Mononuclear cell (primary cell): ENCODE data around the gene SLC66A2. TPM values are rescaled to one million over a fixed set of nuclear protein-coding genes. Genes with fewer than 3 reads are reported as not detected.
"Not testable (repeated sequence)": the region's sequence is repeated elsewhere in the genome, so short reads cannot be mapped to it uniquely, and the experiment has no call there.

Experiments used
- H3K27me3 ChIP-seq: 2 replicates; pipeline ENCODE4 v1.6.0; 2011; ENCODE audit warnings: low read length, control low read depth; ENCODE audit not compliant: insufficient read depth
- H3K4me1 ChIP-seq: 2 replicates; pipeline ENCODE4 v1.5.1; 2011; ENCODE audit warnings: mild to moderate bottlenecking, low read length, control low read depth; ENCODE audit not compliant: insufficient read depth
- H3K4me3 ChIP-seq: 2 replicates; pipeline ENCODE4 v1.5.1; 2011; ENCODE audit warnings: mild to moderate bottlenecking, low read length, moderate library complexity
- H3K9me3 ChIP-seq: 2 replicates; pipeline ENCODE4 v1.5.1; 2011; ENCODE audit warnings: low read depth, mild to moderate bottlenecking, control low read depth, low read length
- total RNA-seq: library from RNA; depleted of rRNA; stranded (reverse); fragments of >200 nt; gene quantifications from one replicate; pipeline ENCODE4 v1.2.3, GENCODE V29; 2012

The SLC66A2 gene
- total RNA-seq, 1 donor, result 26.9 TPM

DNA sequence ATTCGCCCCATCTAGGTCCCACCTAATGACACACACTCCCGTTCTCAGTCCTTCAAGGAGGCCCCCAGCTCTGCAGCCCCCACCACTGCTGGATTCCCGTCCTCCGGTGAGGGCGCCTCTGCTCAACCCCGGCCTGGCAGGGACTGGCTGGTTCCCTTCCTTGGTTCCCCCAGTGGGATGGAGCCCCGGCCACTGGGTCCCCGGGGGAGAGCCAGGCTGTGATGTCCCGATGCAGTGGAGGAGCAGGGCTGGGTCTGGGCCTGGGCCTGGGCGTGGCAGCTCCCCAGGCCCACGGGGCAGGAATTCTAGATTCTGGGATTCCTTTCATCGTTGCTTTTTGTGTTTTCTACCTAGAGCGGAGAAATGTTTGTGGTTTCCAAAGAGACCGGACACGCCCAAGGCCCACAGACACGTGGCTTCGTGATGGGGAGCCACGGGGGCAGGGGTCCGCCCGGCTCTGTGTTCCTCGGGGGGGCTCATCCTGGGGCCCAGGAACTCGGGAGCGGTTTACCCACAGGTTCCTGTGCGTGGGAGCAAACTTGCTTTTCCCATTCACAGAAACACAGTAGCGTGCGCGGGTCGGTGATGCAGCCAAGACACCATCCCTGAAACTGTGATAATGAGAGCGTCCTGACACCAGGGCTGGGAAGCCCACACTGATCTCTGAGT is 67.0 kb downstream of the SLC66A2 start:
- Histone ChIP-seq H3K4me1 (no peaks in the 10 kb centered on the region), H3K9me3 (peaks cover 4% of the 10 kb centered on the region), H3K27me3 (no peaks in the 10 kb centered on the region), H3K4me3 (no peak overlapping the region)

GRCh38 chr18:79883461-79884293 is 67.8 kb downstream of the SLC66A2 start:
- Histone ChIP-seq H3K4me3 (no peak overlapping the region), H3K27me3 (no peaks in the 10 kb centered on the region), H3K4me1 (no peaks in the 10 kb centered on the region), H3K9me3 (no peaks in the 10 kb centered on the region)

GRCh38 chr18:79882522-79883241 is 68.8 kb downstream of the SLC66A2 start:
- Histone ChIP-seq H3K4me1 (no peaks in the 10 kb centered on the region), H3K27me3 (no peaks in the 10 kb centered on the region), H3K9me3 (no peaks in the 10 kb centered on the region), H3K4me3 (no peak overlapping the region)

- Histone ChIP-seq H3K4me3 (no peak overlapping the region), H3K9me3 (no peaks in the 10 kb centered on the region), H3K27me3 (no peaks in the 10 kb centered on the region), H3K4me1 (no peaks in the 10 kb centered on the region)
These were observed 69.8 kb downstream of the SLC66A2 start for GRCh38 chr18:79881695-79882094.

GRCh38 chr18:79879566-79879965 is 71.9 kb downstream of the SLC66A2 start:
- Histone ChIP-seq H3K4me3 (no peak overlapping the region), H3K4me1 (no peaks in the 10 kb centered on the region), H3K9me3 (no peaks in the 10 kb centered on the region), H3K27me3 (no peaks in the 10 kb centered on the region)

DNA sequence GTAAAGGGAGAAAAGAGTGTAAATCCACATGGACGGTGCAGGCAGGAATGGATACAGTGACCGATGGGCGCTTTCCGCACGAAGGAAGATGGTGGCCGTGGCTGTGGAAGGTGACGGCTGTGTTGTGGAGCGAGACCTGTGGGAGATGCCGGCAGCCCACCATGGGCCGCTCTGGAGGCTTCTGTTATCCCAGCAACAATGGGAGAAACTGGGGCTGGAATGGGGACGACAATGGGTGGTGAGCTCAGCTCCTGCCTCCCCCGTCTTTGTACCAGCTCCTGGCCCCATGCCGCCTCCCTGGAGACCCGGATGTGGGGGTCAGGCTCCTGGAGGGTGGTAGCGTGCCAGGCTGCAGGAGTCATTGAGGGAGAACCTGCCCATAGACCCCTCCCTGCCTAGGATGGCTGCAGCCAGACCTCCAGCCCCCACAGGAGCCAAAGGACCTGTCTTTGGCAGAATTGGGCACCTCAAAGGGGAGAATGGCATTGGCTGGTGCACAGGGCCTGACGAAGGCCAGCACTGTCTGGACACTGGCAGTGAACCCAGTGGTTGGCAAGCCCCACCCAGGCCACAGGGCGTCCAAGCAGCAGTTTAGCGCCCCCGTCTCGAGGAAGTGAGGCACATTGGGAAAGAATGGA is 72.6 kb downstream of the SLC66A2 start:
- Histone ChIP-seq H3K27me3 (no peaks in the 10 kb centered on the region), H3K4me1 (no peaks in the 10 kb centered on the region), H3K4me3 (no peak overlapping the region), H3K9me3 (no peaks in the 10 kb centered on the region)

GRCh38 chr18:79878246-79878645 is 73.2 kb downstream of the SLC66A2 start:
- H3K9me3 ChIP-seq, H3K27me3 ChIP-seq, H3K4me1 ChIP-seq, H3K4me3 ChIP-seq: not testable (repeated sequence)

- H3K4me3 ChIP-seq, result no peak overlapping the region
- no peaks in the 10 kb centered on the region for H3K4me1 ChIP-seq
- H3K27me3 ChIP-seq, result no peaks in the 10 kb centered on the region
- no peaks in the 10 kb centered on the region for H3K9me3 ChIP-seq
These were observed 74.0 kb downstream of the SLC66A2 start for GRCh38 chr18:79877163-79878091.

DNA sequence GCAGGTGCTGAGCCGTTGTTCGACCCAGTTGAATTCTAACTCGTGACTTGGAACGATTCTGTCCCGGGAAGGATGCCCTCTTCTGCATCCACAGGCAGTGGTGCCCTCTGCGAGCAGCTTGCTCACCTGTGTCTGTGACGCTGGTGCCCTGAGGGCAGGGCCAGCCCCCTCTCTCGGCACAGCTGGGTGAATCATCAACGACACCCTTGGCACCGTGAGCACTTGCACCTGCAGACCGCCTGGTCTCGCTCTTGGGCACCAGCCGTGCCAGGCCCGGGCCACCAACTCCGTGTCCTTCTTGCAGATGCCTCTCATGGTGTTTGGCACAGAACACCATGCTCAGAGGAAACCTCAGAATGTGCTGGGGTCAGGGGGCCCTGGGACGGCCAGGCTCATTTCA is 75.0 kb downstream of the SLC66A2 start:
- Histone ChIP-seq H3K9me3 (no peaks in the 10 kb centered on the region), H3K4me3 (no peak overlapping the region), H3K27me3 (no peaks in the 10 kb centered on the region), H3K4me1 (no peaks in the 10 kb centered on the region)

- H3K4me1 ChIP-seq, result no peaks in the 10 kb centered on the region
- no peaks in the 10 kb centered on the region for H3K27me3 ChIP-seq
- no peaks in the 10 kb centered on the region for H3K9me3 ChIP-seq
- no peak overlapping the region for H3K4me3 ChIP-seq
These were observed 75.5 kb downstream of the SLC66A2 start for GRCh38 chr18:79875931-79876461.

GRCh38 chr18:79875531-79875919 is 75.9 kb downstream of the SLC66A2 start:
- Histone ChIP-seq H3K4me3 (no peak overlapping the region), H3K4me1 (no peaks in the 10 kb centered on the region), H3K9me3 (no peaks in the 10 kb centered on the region), H3K27me3 (no peaks in the 10 kb centered on the region)

GRCh38 chr18:79874553-79875530 is 76.6 kb downstream of the SLC66A2 start:
- Histone ChIP-seq H3K4me3 (no peak overlapping the region), H3K4me1 (no peaks in the 10 kb centered on the region), H3K27me3 (no peaks in the 10 kb centered on the region), H3K9me3 (no peaks in the 10 kb centered on the region)

- no peaks in the 10 kb centered on the region for H3K27me3 ChIP-seq
- H3K4me1 ChIP-seq, result no peaks in the 10 kb centered on the region
- no peaks in the 10 kb centered on the region for H3K9me3 ChIP-seq
- no peak overlapping the region for H3K4me3 ChIP-seq
These were observed 77.9 kb downstream of the SLC66A2 start for GRCh38 chr18:79873449-79874110.
